PC-3 (cell line): ENCODE results near the gene FOXL1.

ENCODE experiments used
- EZH2phosphoT487 ChIP-seq: fragments of 300-600 bp; sonication (generic); IDR thresholded peaks from 2 replicates; pipeline ENCODE4 v1.6.1; 2018; ENCODE audit warnings: mild to moderate bottlenecking, antibody characterized with exemption, low read length, borderline replicate concordance
- TF ChIP-seq, protein P1 (sequence below): fragments of 300-600 bp; sonication (generic); conservative IDR thresholded peaks from 2 replicates; pipeline ENCODE4 v1.5.1; 2017; ENCODE audit warnings: antibody characterized with exemption, low read depth, mild to moderate bottlenecking, low read length

DNA sequence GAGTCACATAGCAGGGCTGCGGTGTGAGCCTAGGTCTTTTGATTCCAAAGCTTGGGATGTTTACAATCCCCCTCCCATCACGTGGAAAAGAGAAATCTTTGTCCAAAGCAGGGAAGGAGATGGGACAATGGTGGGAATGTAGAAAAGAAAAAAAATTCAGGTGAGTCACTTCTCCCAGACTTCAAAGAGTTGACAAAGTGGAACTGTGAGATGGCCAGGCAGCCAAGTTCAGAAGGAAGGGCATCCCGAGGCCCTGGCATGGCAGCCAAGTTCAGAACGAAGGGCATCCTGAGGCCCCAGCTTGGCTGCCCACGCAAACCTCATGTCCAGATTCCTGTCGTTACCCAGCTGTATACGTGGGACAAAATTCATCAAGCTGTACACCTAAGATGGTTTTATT, 47.5 kb downstream of the FOXL1 start:
- TF ChIP-seq, protein P1, sequence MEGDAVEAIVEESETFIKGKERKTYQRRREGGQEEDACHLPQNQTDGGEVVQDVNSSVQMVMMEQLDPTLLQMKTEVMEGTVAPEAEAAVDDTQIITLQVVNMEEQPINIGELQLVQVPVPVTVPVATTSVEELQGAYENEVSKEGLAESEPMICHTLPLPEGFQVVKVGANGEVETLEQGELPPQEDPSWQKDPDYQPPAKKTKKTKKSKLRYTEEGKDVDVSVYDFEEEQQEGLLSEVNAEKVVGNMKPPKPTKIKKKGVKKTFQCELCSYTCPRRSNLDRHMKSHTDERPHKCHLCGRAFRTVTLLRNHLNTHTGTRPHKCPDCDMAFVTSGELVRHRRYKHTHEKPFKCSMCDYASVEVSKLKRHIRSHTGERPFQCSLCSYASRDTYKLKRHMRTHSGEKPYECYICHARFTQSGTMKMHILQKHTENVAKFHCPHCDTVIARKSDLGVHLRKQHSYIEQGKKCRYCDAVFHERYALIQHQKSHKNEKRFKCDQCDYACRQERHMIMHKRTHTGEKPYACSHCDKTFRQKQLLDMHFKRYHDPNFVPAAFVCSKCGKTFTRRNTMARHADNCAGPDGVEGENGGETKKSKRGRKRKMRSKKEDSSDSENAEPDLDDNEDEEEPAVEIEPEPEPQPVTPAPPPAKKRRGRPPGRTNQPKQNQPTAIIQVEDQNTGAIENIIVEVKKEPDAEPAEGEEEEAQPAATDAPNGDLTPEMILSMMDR = no peak
- no peak for TF ChIP-seq EZH2phosphoT487
